Measurements from ENCODE around the gene E2F1.
"Not testable (repeated sequence)": the region's sequence is repeated elsewhere in the genome, so short reads cannot be mapped to it uniquely, and the experiment has no call there.

E2F1 gene

DNA sequence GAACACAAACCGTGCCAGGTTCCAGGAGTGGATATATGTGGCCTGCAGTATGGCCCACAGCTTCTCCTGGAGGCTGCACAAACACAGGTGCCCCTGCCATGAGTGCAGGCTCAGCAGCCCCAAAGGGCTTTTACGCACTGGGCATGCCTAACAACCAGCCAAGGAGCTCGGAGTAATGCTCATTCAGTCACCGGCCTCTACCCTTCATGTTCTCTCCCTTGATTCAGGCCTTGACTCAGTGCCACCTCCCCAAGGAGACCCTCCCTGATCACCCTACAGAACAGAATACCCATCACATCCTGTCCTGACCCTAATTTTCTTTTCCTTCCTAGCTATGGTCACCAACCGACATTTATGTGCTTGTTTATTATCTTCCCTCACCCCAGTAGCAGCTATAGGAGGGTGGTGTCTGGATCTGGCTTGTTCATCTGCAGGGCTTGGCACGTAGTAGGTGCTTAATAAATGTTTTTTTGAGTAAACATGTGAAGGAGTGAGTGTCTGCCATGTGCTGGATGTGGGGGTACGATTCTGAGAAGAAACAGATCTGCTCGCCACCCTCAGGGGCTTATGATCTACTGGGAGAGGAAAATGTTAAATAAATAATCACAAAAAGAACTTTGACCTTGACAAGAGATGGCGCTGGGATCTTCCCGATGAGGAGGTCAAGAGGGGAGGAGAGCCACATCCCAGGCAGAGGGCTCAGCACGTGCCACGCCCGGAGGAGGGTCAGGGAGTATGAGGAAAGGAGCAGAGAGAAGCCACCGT, 24.7 kb upstream of the E2F1 start:
- no peak for DNase-seq

DNA sequence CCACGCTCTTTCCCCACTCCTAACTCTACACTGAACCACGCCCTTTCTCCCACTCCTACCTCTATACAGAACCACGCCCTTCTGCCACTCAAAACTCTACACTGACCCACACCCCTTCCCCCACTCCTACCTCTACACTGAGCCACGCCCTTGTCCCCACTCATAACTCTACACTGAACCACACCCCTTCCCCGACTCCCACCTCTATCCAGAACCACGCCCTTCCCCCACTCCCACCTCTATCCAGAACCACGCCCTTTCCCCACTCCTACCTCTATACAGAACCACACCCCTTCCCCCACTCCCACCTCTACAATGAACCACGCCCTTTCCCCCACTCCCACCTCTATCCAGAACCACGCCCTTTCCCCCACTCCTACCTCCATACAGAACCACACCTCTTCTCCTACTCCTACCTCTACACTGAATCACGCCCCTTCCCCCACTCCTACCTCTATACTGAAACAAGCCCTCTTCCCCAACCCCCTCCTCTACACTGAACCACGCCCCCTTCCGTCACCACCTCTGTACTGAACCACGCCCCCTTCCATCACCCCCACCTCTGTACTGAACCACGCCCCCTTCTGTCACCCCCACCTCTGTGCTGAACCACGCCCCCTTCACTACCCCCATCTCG, 23.8 kb upstream of the E2F1 start:
- peak; percentile 61 for DNase-seq

DNA sequence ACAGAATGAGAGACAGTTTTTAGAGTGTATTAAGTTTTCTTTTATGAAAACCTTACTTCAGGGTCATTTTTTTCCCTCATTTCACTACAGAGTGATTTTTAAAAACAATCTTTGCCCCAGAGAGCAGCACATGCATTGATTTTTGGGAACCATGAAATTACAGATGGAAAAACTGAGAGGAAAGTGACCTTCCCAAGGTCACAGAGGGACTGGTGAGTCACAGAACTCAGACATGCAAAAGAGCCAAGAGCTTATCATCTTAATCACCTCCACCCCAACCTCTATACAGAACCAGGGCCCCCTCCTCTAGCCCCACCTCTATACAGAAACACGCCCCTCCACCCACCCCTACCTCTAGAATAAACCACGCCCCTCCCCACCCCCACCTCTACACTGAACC, 23.2 kb upstream of the E2F1 start:
- peak; percentile 72 for DNase-seq

DNA sequence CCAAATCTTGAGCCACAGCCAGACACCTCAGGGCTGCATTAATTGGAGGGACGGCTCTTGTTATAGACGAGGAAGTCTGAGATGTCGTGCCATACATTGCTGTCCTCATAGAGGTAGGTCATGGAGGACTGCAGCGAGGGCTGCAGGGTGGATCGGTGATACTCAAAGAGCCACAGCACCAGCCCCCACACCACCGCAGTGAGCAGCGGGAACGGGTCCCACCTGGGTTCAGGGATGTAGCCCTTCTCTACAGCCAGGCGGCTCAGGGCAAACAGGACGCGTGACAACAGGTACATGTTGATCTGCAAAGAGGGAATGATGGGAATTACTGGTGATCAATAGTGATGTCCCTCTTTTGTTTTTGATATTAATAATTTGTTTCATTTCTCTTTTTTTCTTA, 21.5 kb upstream of the E2F1 start:
- DNase-seq, result no peak

DNA sequence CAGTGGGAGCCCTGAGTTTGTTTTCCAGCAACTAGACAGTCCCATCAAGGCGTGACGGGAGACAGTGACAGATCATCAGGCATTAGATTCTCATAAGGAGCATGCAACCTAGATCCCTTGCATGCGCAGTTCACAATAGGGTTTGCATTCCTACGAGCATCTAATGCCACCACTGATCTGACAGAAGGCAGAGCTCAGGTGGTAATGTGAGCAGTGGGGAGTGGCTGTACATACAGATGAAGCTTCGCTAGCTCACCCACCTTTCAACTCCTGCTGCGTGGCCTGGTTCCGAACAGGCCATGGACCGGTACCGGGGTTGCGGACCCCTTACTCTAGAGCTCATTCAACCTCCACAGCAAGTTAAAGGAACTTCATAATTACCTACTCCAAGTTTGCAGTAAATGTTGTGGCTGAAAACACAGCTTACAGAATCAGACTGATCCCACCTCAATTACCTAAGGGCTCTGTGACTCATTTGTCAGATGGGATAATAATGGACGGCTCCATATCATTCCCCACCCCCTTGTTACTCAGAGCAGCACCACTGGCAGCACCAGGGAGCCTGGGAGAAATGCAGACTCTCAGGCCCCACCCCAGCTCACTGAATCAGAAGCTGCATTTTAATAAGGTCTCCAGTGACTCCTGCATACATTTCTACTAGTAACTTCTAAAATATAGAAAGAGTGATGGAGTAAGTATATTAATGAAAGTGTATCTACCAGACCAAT, 18.2 kb upstream of the E2F1 start:
- no peak for DNase-seq

DNA sequence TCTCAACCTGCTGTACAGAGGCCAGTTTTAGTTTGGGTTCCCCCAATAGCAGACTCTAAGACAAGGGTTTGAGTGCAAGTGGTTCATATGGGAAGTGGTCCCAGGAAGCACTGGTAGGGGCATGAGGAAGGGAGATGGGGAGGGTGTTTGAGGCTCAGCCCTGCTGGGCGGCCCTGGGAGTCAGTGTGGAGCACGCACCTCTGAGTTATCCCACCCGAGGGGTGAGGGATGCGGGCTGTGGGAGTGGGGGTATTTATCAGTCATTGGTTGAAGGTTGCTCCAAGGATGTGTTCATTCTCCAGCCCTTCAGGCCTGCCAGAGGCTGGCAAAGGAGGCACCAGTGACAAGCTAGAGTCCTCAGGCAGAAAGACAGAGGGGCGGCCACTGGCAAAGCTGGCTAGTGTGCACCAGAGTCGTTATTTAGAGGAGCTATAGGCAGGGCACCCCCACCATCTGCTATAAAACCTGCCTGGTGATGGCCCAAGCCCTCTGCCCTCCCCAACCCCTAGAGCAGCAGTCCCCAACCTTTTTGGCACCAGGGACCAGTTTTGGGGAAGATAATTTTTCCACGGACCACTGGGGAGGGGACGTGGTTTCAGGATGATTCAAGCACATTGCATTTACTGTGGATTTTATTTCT, 17.4 kb upstream of the E2F1 start:
- no peak for DNase-seq

DNA sequence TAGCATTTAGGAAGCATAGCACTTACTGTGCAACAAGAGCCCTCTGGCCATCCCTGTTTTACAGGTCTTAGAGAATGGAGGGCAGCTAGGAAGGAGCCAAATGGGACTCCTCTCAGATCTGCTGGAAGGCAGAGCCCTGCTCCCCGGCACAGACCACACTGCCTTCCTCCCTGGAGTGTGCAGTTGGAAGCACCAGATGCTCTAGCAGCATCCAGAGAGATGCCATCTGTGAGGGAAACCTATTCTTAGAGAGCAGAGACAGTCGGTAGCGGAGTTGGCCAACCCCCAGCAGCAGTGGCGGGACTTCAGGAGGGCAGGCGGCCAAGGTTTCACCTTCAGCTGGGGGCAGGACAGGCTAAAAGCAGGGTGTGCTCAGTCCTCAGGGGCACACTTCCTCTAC, 16.7 kb upstream of the E2F1 start:
- DNase-seq, result no peak

DNA sequence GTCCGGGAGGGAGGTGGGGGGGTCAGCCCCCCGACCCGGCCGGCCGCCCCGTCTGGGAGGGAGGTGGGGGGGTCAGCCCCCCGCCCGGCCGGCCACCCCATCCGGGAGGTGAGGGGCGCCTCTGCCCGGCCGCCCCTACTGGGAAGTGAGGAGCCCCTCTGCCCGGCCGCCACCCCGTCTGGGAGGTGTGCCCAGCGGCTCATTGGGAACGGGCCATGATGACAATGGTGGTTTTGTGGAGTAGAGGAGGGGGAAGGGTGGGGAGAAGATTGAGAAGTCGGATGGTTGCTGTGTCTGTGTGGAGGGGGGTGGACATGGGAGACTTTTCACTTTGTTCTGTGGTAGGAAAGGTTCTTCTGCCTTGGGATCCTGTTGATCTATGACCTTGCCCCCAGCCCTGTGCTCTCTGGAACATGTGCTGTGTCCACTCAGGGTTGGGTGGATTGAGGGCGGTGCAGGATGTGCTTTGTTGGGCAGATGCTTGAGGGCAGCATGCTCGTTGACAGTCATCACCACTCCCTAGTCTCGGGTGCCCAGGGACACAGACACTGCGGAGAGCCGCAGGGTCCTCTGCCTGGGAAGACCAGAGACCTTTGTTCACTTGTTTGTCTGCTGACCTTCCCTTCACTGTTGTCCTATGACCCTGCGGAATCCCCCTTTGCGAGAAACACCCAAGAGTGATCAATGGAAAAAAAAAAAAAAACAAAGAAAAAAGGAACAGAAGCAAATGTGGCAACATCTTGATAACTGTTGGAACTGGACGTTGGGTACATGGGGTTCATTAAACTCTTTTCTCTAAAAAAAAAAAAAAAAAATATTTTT, 15.7 kb upstream of the E2F1 start:
- DNase-seq, result no peak

DNA sequence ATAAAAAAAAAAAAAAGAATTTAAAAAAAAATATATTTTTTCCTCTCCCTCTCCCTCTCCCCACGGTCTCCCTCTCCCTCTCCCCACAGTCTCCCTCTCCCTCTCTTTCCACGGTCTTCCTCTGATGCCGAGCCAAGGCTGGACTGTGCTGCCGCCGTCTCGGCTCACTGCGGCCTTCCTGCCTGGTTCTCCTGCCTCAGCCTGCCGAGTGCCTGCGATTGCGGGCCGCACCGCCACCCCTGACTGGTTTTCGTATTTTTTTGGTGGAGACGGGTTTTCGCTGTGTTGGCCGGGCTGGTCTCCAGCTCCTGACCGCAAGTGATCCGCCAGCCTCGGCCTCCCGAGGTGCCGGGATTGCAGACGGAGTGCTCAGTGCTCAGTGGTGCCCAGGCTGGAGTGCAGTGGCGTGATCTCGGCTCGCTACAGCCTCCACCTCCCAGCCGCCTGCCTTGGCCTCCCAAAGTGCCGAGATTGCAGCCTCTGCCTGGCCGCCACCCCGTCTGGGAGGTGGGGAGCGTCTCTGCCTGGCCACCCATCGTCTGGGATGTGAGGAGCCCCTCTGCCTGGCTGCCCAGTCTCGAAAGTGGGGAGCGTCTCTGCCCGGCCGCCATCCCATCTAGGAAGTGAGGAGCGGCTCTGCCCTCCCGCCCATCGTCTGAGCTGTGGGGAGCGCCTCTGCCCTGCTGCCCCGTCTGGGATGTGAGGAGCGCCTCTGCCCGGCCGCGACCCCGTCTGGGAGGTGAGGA, 14.7 kb upstream of the E2F1 start:
- not testable (repeated sequence) for DNase-seq

DNA sequence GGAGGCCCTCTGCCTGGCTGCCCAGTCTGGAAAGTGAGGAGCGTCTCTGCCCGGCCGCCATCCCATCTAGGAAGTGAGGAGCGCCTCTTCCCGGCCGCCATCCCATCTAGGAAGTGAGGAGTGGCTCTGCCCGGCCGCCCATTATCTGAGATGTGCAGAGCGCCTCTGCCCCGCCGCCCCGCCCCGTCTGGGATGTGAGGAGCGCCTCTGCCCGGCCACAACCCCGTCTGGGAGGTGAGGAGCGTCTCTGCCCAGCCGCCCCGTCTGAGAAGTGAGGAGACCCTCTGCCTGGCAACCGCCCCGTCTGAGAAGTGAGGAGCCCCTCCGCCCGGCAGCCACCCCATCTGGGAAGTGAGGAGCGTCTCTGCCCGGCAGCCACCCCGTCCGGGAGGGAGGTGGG, 12.8 kb upstream of the E2F1 start:
- not testable (repeated sequence) for DNase-seq

DNA sequence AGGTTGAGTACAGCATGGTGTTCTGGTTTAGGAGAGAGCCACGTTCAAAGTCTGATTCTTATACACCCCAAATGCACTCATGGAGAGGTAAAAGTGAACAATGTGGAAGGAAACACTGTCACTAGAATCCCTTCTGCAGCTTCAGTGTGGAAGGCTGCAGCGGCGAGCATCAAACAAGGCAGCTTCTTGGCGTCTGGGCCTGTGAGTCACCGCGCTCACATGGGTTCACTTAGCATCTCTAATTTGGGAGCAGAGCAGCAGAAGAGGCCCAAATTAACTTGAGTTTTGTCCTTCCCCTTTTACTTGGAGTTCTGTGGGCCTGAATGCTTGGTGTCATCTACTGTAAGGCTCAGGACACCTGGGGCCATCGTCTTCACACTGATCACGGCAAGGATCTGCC, 10.9 kb upstream of the E2F1 start:
- DNase-seq, result no peak

DNA sequence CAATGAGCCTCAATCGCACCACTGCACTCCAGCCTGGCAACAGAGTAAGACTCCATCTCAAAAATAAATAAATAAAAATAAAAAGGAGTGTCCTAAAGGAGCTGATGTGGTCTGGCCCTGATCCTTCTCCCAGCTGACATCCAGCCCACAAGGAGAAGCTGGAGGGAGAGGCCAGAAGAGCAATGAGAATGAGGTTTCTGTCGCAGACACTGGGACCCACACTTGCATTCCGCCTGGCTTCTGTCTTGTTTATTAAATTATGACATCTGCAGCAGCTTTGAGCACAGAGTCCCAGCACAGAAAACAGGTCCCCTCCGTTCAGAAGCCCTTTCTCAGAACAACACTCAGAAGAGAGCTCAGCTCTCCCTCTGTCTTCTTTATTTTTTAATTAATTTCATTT, 10.3 kb upstream of the E2F1 start:
- DNase-seq, result no peak

DNA sequence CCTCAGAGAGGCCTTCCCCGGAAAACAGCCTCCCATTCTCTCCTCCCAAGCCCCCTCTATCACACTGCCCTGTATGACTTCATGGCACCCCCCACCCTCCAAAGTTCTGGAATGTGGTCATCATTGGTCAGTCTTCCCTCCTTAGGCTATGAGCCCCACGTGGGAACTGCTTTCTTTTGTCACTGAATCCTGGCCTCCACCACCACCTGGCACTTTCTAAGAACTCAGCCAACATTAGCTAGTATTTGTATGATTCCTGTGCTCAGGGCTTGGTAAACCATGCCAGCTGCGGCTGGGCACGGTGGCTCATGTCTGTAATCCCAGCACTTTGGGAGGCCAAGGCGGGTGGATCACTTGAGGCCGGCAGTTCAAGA, 8.4 kb upstream of the E2F1 start:
- no peak for DNase-seq

DNA sequence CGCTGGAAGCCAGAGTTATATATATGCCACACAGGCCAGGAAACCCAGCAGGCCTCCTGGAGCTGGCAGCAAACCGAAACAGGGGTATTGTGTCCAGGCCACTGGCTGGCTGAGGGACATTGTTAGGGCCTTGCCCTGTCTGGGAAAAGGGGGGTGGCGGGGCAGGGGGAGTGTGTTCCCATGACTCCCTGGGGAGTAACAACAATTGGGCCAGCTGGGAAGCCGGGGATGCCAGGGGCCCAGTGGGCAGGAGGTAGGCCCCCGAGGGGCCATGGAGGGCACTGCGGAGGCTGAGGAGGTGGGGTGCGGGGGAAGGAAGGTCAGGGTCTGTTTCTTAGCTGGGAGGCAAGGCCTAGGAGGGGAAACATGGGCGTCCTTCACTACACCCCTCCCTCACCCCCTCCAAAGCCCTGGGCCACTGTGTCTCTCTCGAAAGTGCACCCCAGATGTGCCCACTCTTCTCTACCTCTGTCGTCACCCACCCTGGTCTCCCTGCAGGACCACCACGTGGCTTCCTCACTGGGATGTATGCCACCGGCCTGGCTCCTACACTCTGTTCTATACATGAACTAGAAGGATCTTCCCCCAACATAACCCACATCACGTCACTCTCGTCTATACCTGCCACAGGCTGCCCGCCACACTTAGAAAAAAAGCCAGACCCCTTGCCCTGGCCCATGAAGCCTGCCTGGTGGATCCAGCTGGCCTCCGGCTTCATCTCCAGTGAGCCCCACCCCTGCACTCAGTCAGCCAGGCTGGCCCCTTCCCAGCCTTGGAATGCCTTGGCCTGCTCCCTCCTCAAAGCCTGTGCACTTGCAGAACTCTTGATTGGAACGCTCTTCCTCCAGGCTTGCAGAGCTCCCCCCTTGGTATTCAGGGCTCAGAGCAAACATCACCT, 7.8 kb upstream of the E2F1 start:
- no peak for DNase-seq

DNA sequence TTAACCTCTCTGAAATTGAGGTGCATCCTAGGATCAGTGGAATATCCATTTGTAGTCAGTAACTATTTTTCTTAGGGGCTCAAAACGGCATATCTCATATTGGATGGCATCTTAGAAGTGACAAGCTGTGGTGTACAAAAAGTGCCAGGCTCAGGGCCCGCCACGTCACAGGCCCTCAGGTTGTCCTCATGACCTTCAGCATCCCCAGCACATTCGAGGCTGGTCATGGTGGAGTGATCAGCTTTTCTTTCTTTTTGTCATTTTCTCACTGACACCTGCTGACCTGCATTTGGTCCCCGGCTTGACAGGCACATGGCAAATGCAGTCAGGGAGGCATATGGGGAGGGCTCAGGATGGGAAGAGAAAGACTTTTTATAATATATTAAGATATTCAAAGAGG, 7.1 kb upstream of the E2F1 start:
- no peak for DNase-seq

DNA sequence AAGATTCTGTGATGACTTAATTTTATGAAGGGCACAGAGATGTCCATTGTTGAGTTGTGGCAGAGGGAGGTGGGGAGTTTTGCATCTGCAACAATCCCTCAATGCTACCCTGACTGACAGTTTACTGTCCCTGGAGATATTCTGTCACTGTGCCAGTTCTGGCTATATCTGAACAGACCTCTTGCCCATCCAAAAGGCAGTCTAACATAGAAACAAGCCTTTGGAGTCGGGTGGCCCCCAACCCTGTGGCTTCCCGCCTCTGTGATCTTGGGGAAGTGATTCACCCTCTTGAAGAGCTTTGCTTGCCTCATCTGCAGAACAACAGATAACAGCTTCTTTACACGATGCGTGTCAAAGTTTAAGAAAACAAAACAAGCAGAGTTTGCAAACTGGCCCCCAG, 3.8 kb upstream of the E2F1 start:
- DNase-seq, result peak; percentile 99

DNA sequence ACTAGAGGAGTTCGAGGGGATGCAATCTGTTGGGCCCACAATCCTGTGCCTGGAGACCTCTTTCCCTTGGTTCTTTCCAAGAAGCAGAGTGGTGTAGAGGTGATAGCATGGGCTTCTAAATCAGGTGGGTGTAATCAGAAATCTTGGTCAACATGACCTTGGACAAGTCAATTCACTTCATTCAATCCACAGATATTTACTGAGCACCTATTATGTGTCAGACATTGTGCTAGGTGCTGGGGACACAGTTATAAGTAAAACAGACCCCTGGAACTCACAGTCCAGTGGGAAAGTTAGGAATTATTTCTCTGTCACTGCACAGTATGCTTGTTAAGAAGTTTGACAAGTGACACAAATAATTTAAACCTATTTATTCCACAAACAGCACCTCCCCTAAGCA, 3.3 kb upstream of the E2F1 start:
- no peak for DNase-seq

DNA sequence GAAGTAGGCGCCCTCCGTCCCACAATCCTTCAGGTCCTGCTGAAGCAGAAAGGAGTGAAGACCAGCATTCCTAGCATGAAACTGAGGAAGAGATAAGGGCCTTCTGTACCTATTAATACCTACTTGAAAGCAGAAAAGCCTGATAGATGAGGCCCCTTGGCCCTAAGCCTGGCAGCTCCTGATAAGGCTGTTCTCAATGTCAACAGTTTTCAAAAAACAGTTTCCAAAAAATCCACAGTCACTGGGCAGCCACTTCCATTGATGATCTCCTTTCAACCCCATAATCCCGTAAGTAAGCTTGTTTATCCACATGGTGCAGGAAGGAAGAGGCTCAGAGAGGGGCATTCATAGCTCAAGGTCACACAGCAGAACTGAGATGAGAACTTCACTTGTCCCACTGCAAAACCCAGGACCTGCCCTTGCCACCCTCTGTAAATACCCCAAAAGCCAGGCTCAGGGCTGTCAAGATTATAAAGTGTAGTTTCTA, 2.8 kb upstream of the E2F1 start:
- DNase-seq, result peak; percentile 88

DNA sequence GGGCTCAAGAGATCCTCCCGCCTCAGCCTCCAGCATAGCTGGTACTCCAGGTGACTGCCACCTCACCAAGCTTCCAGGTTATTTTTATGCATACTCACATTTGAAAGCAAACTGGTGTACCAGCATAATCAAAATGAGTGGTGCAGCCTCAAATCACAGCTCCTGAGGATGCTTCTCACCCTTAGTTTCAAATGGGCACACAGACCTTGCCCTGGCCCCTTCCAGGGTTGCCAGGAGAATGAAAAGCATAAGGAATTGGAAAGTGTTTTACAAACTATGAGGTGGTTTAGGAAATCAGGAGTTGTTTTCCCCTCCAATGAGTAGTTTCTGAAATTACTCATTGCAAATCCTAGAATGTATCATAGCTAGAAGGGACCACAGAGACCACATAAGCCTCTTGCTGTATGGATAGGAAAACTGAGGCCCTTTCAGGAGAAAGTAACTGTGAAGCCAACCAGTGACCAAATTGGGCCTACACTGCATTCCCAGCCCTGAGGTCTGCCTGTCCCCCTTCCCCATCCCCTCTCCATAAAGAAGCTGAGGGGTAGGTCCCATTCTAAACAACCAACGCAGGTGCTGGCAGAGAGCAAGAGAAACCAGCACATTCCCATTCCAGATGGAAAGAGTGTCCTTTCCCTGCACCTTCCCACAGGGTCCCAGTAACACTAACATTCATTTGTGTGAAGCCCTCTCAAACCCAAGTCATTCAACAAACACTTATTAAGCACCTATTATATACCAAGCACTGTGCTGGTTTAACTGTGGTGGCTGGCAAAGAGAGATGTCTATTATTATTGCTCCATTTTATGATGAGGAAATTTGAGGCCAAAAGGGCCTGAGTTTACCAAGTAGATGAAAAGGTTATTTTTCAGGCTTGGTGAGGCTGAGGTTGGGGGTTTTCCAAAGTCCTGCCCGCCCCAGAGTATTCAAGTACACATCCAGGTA, 2.1 kb upstream of the E2F1 start:
- DNase-seq, result no peak

Measured in hematopoietic multipotent progenitor cell treated with erythropoietin and hydrocortisone succinate and interleukin-3 and kit ligand, for 6 days (in vitro differentiated cells).